Spleen (tissue), 11 donors: ENCODE data around the gene MYOF. TPM values are rescaled to one million over a fixed set of nuclear protein-coding genes. Genes with fewer than 3 reads are reported as not detected.

Experiments
- DNase-seq: peaks from one replicate; pipeline ENCODE4 v3.0.0-alpha.2; 2020
- H3K27ac ChIP-seq, 8 donors: fragments of 200-600 bp; sonication (generic) in 7 of 8; 1 replicate in 4 of 8; 2 replicates in 4 of 8; pipeline versions ENCODE4 v1.5.0 to v1.8.0; 2016 to 2021; ENCODE audit warnings: inconsistent platforms in 4 of 8, mild to moderate bottlenecking in 4 of 8, moderate library complexity in 1 of 8
- H3K27me3 ChIP-seq, 7 donors: fragments of 200-600 bp; sonication (generic) in 6 of 7; replicated peaks in 1 of 7; 1 replicate in 4 of 7; 2 replicates in 3 of 7; pipeline versions ENCODE4 v1.5.0 to v1.8.0; 2016 to 2021; ENCODE audit warnings: inconsistent platforms in 3 of 7, mild to moderate bottlenecking in 1 of 7
- H3K36me3 ChIP-seq, 6 donors: fragments of 200-600 bp; sonication (generic) in 5 of 6; 1 replicate in 4 of 6; 2 replicates in 2 of 6; pipeline versions ENCODE4 v1.5.0 to v1.8.0; 2016 to 2021; ENCODE audit warnings: inconsistent platforms in 2 of 6
- H3K4me1 ChIP-seq, 6 donors: fragments of 200-600 bp; sonication (generic) in 5 of 6; 1 replicate in 3 of 6; 2 replicates in 3 of 6; pipeline versions ENCODE4 v1.5.0 to v1.8.0; 2016 to 2021; ENCODE audit warnings: inconsistent platforms in 3 of 6
- H3K4me3 ChIP-seq, 8 donors: fragments of 200-600 bp; sonication (generic) in 7 of 8; 1 replicate in 4 of 8; 2 replicates in 4 of 8; pipeline versions ENCODE4 v1.5.0 to v1.8.0; 2016 to 2021; ENCODE audit warnings: inconsistent platforms in 4 of 8, mild to moderate bottlenecking in 4 of 8, moderate library complexity in 2 of 8
- H3K9me3 ChIP-seq, 8 donors: fragments of 200-600 bp; sonication (generic) in 7 of 8; 1 replicate in 4 of 8; 2 replicates in 4 of 8; pipeline versions ENCODE4 v1.5.0 to v1.8.0; 2016 to 2021; ENCODE audit warnings: inconsistent platforms in 4 of 8
- CTCF ChIP-seq, 11 experiments: fragments of 200-600 bp in 7 of 11; fragments of 450-650 bp in 4 of 11; sonication (generic) in 4 of 11; IDR thresholded peaks in 8 of 11; conservative IDR thresholded peaks in 3 of 11; 1 replicate in 7 of 11; 2 replicates in 4 of 11; pipeline versions ENCODE4 v1.4.0 to v1.8.0; 2016 to 2021; ENCODE audit warnings: antibody characterized with exemption in 11 of 11, inconsistent platforms in 4 of 11, mild to moderate bottlenecking in 1 of 11
- POLR2A ChIP-seq, 3 donors: fragments of 450-650 bp; IDR thresholded peaks; one replicate each; pipeline ENCODE4 v1.5.1; 2017; ENCODE audit warnings: antibody characterized with exemption in 3 of 3, mild to moderate bottlenecking in 1 of 3
- POLR2AphosphoS5 ChIP-seq, 3 donors: sonication (generic); formaldehyde crosslinking; IDR thresholded peaks; one replicate each; pipeline ENCODE4 v1.5.1; 2017; ENCODE audit warnings: antibody characterized with exemption in 3 of 3
- WGBS, 5 donors: extraction: QIAGEN DNeasy Blood & Tissue Kit in 3 of 5; methylation state at CpG; one replicate each; pipeline versions ENCODE4 v1.1.5 to v1.1.7; 2013 to 2018; 5-methylcytosine and 5-hydroxymethylcytosine counted together
- intact Hi-C: fragments of 100-400 bp; cut with DNase I; formaldehyde crosslinking; loops from one replicate; pipeline ENCODE4 v1.15.0; 2023; ENCODE audit warnings: low total_unique reads
- polyA plus RNA-seq, 3 donors: library from polyadenylated mRNA; stranded (reverse); fragments of 200-250 nt; gene quantifications; one replicate each; pipeline ENCODE4 v1.2.1, GENCODE V29; 2013
- total RNA-seq, 7 donors: library from RNA; depleted of rRNA in 3 of 7; stranded (reverse); fragments of >200 nt in 3 of 7; fragmentation: NEBNext Ultra II Directional in 4 of 7; extraction: Animal tissue kit (Norgen Biotek cat#: 25700) in 4 of 7; gene quantifications; one replicate each; pipeline versions ENCODE4 v1.1.0 to v1.2.1, GENCODE V29; 2016 to 2021
- donor health status: healthy with polysubstance abuse.
- donor health status: DM: no; HTN: no; CAD: no; lungs with moderate emphysema.
- donor health status: DM: no; HTN: no; CAD: no.
- donor health status: Bipolar disorder and iron deficiency.
- donor health status: healthy.
- donor health status: DM: no; HTN: no; CAD: no.
- donor health status: DM: yes; HTN: yes; CAD: no.

Gene MYOF
- total and polyA plus RNA-seq, 10 donors = 1.5 to 50.8 (median 20.9) TPM

- no peak overlapping the region for H3K27ac ChIP-seq
- DNase-seq = no peak
- H3K36me3 ChIP-seq = peaks cover 0 to 61% (median 3%) of the 10 kb centered on the region in 6 donors
- TF ChIP-seq CTCF (IDR thresholded peaks at IDR 0.05 in 8 of 11, conservative IDR thresholded peaks at IDR 0.05 in 3 of 11) (peak in 8 of 11 experiments; percentile 14 to 55 (median 38)), POLR2A (IDR thresholded peaks at IDR 0.05) (no peak), POLR2AphosphoS5 (IDR thresholded peaks at IDR 0.05) (no peak)
- no peak overlapping the region for H3K4me3 ChIP-seq
- H3K9me3 ChIP-seq = no peaks in the 10 kb centered on the region
- H3K27me3 ChIP-seq = peaks cover 0 to 9% (median 0%) of the 10 kb centered on the region in 7 donors
- 2 to 5% (median 4%) methylated on average over 5 of the region's 5 CpGs for WGBS, 5 donors
- intact Hi-C loops = loop anchor here (10.0 kb wide), 1 partner anchor 243 kb away; no protein-coding TSS in a partner anchor
- no peaks in the 10 kb centered on the region for H3K4me1 ChIP-seq
Observed at GRCh38 chr10:93357680-93358079, 124.5 kb downstream of the MYOF start.

GRCh38 chr10:93356516-93356915 lies 125.6 kb downstream of the MYOF start:
- 94 to 95% (median 95%) methylated on average over 6 of the region's 6 CpGs for WGBS, 5 donors
- no peaks in the 10 kb centered on the region for H3K4me1 ChIP-seq
- peaks cover 0 to 9% (median 0%) of the 10 kb centered on the region in 7 donors for H3K27me3 ChIP-seq
- TF ChIP-seq POLR2AphosphoS5 (IDR thresholded peaks at IDR 0.05) (no peak), CTCF (IDR thresholded peaks at IDR 0.05 in 8 of 11, conservative IDR thresholded peaks at IDR 0.05 in 3 of 11) (no peak), POLR2A (IDR thresholded peaks at IDR 0.05) (no peak)
- intact Hi-C loops = loop anchor here (10.0 kb wide), 1 partner anchor 242 kb away; no protein-coding TSS in a partner anchor
- DNase-seq = no peak
- H3K4me3 ChIP-seq = no peak overlapping the region
- no peak overlapping the region for H3K27ac ChIP-seq
- H3K9me3 ChIP-seq = no peaks in the 10 kb centered on the region
- H3K36me3 ChIP-seq = peaks cover 0 to 70% (median 3%) of the 10 kb centered on the region in 6 donors

- TF ChIP-seq CTCF (IDR thresholded peaks at IDR 0.05 in 8 of 11, conservative IDR thresholded peaks at IDR 0.05 in 3 of 11) (peak in 10 of 11 experiments; percentile 38 to 82 (median 66)), POLR2AphosphoS5 (IDR thresholded peaks at IDR 0.05) (no peak)
- no peaks in the 10 kb centered on the region for H3K4me1 ChIP-seq
- DNase-seq = no peak
- WGBS, 5 donors = 52 to 64% (median 59%) methylated on average over 6 of the region's 6 CpGs
- H3K27ac ChIP-seq = no peak overlapping the region
- no peak overlapping the region for H3K4me3 ChIP-seq
- H3K36me3 ChIP-seq = peaks cover 0 to 74% (median 5%) of the 10 kb centered on the region in 6 donors
- intact Hi-C loops = loop anchor here (2.0 to 10.0 kb wide), 2 partner anchors 238 to 272 kb away; no protein-coding TSS in a partner anchor
- peaks cover 0 to 9% (median 0%) of the 10 kb centered on the region in 7 donors for H3K27me3 ChIP-seq
- no peaks in the 10 kb centered on the region for H3K9me3 ChIP-seq
Observed at GRCh38 chr10:93352638-93353383, 129.3 kb downstream of the MYOF start.

GRCh38 chr10:93346694-93347093 lies 135.4 kb downstream of the MYOF start:
- H3K27me3 ChIP-seq = no peaks in the 10 kb centered on the region
- no peak for DNase-seq
- H3K4me1 ChIP-seq = peaks cover 0 to 9% (median 4%) of the 10 kb centered on the region in 6 donors
- H3K36me3 ChIP-seq = peaks cover 0 to 72% (median 2%) of the 10 kb centered on the region in 6 donors
- H3K9me3 ChIP-seq = no peaks in the 10 kb centered on the region
- H3K27ac ChIP-seq = no peak overlapping the region
- H3K4me3 ChIP-seq = no peak overlapping the region
- intact Hi-C loops = no loop called here
- WGBS, 5 donors = 6 to 23% (median 21%) methylated on average over 4 of the region's 4 CpGs
- TF ChIP-seq POLR2A (IDR thresholded peaks at IDR 0.05) (no peak), CTCF (IDR thresholded peaks at IDR 0.05 in 8 of 11, conservative IDR thresholded peaks at IDR 0.05 in 3 of 11) (no peak), POLR2AphosphoS5 (IDR thresholded peaks at IDR 0.05) (no peak)
